ENCODE data around the gene KLF16. TPM values are rescaled to one million over a fixed set of nuclear protein-coding genes. Genes with fewer than 3 reads are reported as not detected.

KLF16 gene
- total and polyA plus RNA-seq, 10 of the 15 experiments (the other 5 are each of a cell fraction or from before 2014, with no cell fraction given): 0.03 to 41.2 (median 2.6) TPM

DNA sequence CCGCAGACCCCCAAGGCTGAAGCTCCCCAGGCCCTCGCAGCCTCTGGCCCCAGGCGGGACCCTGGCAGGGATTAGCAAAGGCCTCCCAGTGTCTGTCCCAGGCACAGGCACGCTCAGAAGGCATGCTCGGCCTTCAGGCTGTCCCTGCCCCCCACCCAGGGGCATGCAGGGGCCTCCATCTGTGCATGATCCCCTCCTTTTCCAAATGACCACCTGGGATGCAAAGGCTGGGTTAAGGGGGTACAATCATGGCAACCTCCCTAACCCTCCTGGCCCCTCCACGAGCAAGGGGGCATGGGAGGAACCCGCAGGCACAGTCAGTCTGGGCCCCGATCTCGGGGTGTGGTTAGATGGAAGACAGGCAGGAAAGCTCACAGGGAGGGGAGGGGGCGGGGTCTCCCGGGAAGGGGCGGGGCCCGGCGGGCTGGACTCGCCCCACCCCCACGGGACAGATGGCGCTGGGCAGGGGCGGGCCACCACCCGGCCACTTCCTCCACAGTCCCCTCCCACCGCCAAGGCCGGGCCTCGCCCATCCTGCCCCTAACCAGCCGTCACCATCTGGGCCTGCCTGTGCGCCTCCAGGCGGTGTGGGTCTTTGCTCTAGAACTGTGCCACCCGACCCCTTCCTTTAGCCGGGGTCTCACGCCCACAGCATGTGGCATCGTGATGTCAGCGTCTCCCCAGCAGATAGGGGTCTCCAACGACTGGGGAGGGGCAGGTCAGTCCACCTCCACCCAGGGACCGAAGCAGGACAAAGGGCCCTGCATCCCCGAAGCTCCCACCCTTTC, 8.1 kb downstream of the KLF16 start (continued):
- no peak for TF ChIP-seq KDM1A (IDR thresholded peaks at IDR 0.05; ENCODE audit: borderline replicate concordance)
- TF ChIP-seq SP1 (IDR thresholded peaks at IDR 0.05; ENCODE audit: low read depth, low read length): peak; percentile 22
- TF ChIP-seq CHD4 (IDR thresholded peaks at IDR 0.05): no peak
- TF ChIP-seq POLR2A (IDR thresholded peaks at IDR 0.05; ENCODE audit: low read depth, low read length): peak; percentile 76
- peak; percentile 69 for TF ChIP-seq YY1 (IDR thresholded peaks at IDR 0.05; ENCODE audit: low read depth, low read length)
- TF ChIP-seq, protein P1, sequence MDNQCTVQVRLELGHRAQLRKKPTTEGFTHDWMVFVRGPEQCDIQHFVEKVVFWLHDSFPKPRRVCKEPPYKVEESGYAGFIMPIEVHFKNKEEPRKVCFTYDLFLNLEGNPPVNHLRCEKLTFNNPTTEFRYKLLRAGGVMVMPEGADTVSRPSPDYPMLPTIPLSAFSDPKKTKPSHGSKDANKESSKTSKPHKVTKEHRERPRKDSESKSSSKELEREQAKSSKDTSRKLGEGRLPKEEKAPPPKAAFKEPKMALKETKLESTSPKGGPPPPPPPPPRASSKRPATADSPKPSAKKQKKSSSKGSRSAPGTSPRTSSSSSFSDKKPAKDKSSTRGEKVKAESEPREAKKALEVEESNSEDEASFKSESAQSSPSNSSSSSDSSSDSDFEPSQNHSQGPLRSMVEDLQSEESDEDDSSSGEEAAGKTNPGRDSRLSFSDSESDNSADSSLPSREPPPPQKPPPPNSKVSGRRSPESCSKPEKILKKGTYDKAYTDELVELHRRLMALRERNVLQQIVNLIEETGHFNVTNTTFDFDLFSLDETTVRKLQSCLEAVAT (IDR thresholded peaks at IDR 0.05): no peak
- TF ChIP-seq CBX3 (IDR thresholded peaks at IDR 0.05; ENCODE audit: borderline replicate concordance, low read depth): no peak
- TF ChIP-seq BCL11A (IDR thresholded peaks at IDR 0.05; ENCODE audit: low read depth, low read length): no peak
- TF ChIP-seq BACH1 (IDR thresholded peaks at IDR 0.05; ENCODE audit: borderline replicate concordance): peak; percentile 35; the same call in 1 of the 2 replicates
- TF ChIP-seq KLF5 (IDR thresholded peaks at IDR 0.05; ENCODE audit: partially characterized antibody): no peak
- TF ChIP-seq MYC (IDR thresholded peaks at IDR 0.05; ENCODE audit: insufficient read depth, insufficient read length, insufficient replicate concordance, low read length, severe bottlenecking): peak; percentile 30
- TF ChIP-seq ZNF622 (IDR thresholded peaks at IDR 0.05): no peak
- TF ChIP-seq, protein P2, sequence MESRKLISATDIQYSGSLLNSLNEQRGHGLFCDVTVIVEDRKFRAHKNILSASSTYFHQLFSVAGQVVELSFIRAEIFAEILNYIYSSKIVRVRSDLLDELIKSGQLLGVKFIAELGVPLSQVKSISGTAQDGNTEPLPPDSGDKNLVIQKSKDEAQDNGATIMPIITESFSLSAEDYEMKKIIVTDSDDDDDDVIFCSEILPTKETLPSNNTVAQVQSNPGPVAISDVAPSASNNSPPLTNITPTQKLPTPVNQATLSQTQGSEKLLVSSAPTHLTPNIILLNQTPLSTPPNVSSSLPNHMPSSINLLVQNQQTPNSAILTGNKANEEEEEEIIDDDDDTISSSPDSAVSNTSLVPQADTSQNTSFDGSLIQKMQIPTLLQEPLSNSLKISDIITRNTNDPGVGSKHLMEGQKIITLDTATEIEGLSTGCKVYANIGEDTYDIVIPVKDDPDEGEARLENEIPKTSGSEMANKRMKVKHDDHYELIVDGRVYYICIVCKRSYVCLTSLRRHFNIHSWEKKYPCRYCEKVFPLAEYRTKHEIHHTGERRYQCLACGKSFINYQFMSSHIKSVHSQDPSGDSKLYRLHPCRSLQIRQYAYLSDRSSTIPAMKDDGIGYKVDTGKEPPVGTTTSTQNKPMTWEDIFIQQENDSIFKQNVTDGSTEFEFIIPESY (IDR thresholded peaks at IDR 0.05): no peak
- TF ChIP-seq, protein P3, sequence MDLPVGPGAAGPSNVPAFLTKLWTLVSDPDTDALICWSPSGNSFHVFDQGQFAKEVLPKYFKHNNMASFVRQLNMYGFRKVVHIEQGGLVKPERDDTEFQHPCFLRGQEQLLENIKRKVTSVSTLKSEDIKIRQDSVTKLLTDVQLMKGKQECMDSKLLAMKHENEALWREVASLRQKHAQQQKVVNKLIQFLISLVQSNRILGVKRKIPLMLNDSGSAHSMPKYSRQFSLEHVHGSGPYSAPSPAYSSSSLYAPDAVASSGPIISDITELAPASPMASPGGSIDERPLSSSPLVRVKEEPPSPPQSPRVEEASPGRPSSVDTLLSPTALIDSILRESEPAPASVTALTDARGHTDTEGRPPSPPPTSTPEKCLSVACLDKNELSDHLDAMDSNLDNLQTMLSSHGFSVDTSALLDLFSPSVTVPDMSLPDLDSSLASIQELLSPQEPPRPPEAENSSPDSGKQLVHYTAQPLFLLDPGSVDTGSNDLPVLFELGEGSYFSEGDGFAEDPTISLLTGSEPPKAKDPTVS (IDR thresholded peaks at IDR 0.05; ENCODE audit: low read depth, low read length): no peak
- TF ChIP-seq PAX8 (IDR thresholded peaks at IDR 0.05): no peak
- no peak for TF ChIP-seq EZH2 (IDR thresholded peaks at IDR 0.05; ENCODE audit: borderline replicate concordance, control insufficient read depth, low read depth, low read length)
